ENCODE measurements around the gene RS1.

Gene RS1

DNA sequence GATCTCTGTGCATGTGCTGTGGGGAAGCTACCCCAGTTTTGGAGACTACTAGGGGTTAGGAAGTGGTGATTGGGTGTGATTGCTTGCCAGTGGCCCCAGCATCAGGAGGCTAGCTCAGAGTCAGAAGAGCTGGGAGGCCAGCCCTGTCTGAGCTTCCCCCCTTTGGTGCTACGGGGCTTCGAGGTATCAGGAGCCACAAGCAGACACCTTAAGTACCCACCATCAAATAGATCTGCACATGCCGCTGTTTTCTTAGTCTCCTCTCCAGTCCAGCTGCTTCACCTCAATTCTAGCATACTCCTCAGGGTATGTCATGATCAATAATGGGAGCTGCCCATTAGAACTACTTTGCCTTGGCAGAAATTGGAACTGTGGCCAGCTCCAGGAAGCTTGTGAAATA, 24.7 kb upstream of the RS1 start:
- H3K4me1 ChIP-seq = no peaks in the 10 kb centered on the region
- H4K20me1 ChIP-seq = no peaks in the 10 kb centered on the region; a peak in 2 of 22 replicates
- no peak for TF ChIP-seq Cebpa-rat (IDR thresholded peaks at IDR 0.05)
- H3K36me3 ChIP-seq = no peaks in the 10 kb centered on the region
- peaks cover 6 to 20% (median 12%) of the 10 kb centered on the region in 11 experiments; a peak in 19 of 22 replicates for H3K9me3 ChIP-seq (replicated peaks in 1 of 11)
- no peak overlapping the region for H3K4me2 ChIP-seq
- H3K27ac ChIP-seq = no peak overlapping the region
- H3K9ac ChIP-seq = no peak overlapping the region
- no peak overlapping the region for H3K4me3 ChIP-seq
- peaks cover 62 to 100% (median 96%) of the 10 kb centered on the region in 11 experiments for H3K27me3 ChIP-seq

DNA sequence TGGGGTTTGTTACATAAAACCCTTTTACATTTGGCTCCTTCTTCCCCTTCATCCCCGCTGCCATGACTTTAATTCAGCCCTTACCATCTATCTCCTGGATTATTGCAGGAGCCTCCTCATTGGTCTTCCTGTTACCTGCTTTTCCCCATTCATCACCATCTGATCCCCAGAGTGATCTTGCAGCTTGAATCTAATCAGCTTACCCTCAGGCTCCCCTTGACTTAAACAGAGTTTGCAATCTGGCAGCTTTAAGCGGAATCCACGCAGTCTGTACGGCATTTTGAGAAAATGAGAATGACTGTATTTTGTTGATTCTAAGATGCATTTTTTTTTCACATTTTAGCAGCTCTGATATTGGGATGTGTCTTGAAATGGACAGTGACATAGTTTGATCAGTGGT, 20.6 kb upstream of the RS1 start:
- H3K27me3 ChIP-seq = peaks cover 34 to 97% (median 84%) of the 10 kb centered on the region in 11 experiments
- no peak overlapping the region for H3K9ac ChIP-seq
- H3K4me2 ChIP-seq = no peak overlapping the region
- peaks cover 0 to 13% (median 0%) of the 10 kb centered on the region in 10 experiments; a peak in 5 of 20 replicates for H3K4me1 ChIP-seq
- no peaks in the 10 kb centered on the region for H3K36me3 ChIP-seq
- H3K4me3 ChIP-seq = no peak overlapping the region
- no peak for TF ChIP-seq Cebpa-rat (IDR thresholded peaks at IDR 0.05)
- no peak overlapping the region for H3K27ac ChIP-seq
- H4K20me1 ChIP-seq = no peaks in the 10 kb centered on the region; a peak in 2 of 22 replicates
- H3K9me3 ChIP-seq (replicated peaks in 1 of 11) = peaks cover 6 to 20% (median 12%) of the 10 kb centered on the region in 11 experiments; a peak in 19 of 22 replicates

DNA sequence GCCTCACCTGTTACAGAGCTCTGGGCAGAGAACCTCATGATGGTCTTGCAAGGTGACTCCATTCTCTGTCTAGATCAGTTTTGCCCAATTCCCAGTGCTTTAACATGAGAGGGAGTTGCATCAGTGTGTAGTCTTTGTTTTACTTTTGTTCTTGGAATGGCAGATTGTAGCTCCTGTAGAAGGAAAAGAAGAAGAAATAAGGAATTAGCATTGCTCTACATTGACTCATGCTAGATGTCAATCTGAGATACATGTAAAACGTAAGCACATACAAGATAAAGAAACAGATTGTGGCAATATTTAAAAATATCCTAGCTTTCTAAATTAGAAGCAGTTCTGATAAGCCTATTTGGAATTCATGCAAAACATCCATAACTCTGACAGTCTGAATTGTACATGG, 19.5 kb upstream of the RS1 start:
- peaks cover 24 to 97% (median 75%) of the 10 kb centered on the region in 11 experiments for H3K27me3 ChIP-seq
- no peak overlapping the region for H3K9ac ChIP-seq
- no peak overlapping the region for H3K4me3 ChIP-seq
- H3K9me3 ChIP-seq (replicated peaks in 1 of 11) = peaks cover 6 to 20% (median 12%) of the 10 kb centered on the region in 11 experiments; a peak in 19 of 22 replicates
- H3K27ac ChIP-seq = no peak overlapping the region
- H3K4me2 ChIP-seq = no peak overlapping the region
- peaks cover 0 to 17% (median 0%) of the 10 kb centered on the region in 10 experiments; a peak in 5 of 20 replicates for H3K4me1 ChIP-seq
- TF ChIP-seq Cebpa-rat (IDR thresholded peaks at IDR 0.05) = no peak
- no peaks in the 10 kb centered on the region for H3K36me3 ChIP-seq
- H4K20me1 ChIP-seq = no peaks in the 10 kb centered on the region

DNA sequence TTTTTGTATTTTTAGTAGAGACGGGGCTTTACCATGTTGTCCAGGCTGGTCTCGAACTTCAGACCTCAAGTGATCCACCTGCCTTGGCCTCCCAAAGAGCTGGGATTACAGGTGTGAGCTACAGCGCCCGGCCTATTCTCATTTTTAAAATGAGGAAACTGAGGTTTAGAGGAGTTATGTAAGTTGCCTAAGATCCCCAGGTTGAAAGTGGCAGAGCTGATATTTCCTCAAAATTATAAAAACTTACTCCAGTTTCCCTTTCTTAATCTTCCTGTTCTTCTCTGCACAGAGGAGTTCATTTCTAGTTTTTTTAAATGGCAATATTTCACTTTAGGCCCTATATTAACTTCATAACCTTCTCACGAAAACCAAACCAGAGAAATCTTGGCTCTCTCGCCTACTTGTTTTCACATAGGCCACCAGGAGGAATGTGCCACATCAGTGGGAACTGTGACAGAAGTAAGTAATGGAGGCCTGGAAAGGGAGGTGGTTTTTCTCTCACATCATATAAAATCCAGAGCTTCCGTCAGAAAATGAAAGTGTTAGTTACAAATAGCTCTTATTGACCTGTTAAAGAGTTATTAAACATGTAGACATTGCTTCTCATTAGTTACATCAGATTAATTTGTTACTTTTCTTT, 16.1 kb upstream of the RS1 start:
- H3K27ac ChIP-seq = no peak overlapping the region
- no peaks in the 10 kb centered on the region for H3K36me3 ChIP-seq
- 0 out of 22 replicates have a peak, but pooled peaks cover 0 to 1% (median 0%) of the 10 kb centered on the region in 11 experiments for H3K9me3 ChIP-seq (replicated peaks in 1 of 11)
- H3K4me1 ChIP-seq = peaks cover 0 to 19% (median 0%) of the 10 kb centered on the region in 10 experiments; a peak in 6 of 20 replicates
- no peak overlapping the region for H3K9ac ChIP-seq
- H3K27me3 ChIP-seq = peaks cover 37 to 95% (median 71%) of the 10 kb centered on the region in 11 experiments
- H3K4me2 ChIP-seq = peak overlapping the region in 4 of 11 experiments; percentile 16 to 45 (median 44); a peak in 5 of 22 replicates
- no peaks in the 10 kb centered on the region for H4K20me1 ChIP-seq
- TF ChIP-seq Cebpa-rat (IDR thresholded peaks at IDR 0.05) = no peak
- no peak overlapping the region for H3K4me3 ChIP-seq

DNA sequence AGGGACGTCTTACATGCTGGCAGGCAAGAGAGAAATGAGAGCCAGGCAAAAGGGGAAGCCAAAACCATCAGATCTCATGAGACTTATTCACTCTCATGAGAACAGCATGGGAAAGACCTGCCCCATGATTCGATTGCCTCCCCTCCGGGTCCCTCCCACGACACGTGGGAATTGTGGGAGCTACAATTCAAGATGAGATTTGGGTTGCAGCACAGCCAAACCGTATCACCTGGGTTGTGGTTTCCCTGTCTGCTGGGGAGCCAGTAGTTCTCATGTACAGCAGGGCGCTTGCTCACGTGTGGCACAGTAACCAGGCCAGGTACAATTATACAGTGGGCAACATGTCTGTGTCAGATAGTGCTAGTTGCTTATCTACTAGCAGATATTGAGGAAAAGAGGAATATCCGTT, 11.1 kb upstream of the RS1 start:
- Histone ChIP-seq H3K4me2 (peak overlapping the region in 2 of 11 experiments; percentile 16 to 20; a peak in 2 of 22 replicates), H3K4me1 (peaks cover 0 to 12% (median 0%) of the 10 kb centered on the region in 10 experiments; a peak in 6 of 20 replicates), H3K36me3 (no peaks in the 10 kb centered on the region)

DNA sequence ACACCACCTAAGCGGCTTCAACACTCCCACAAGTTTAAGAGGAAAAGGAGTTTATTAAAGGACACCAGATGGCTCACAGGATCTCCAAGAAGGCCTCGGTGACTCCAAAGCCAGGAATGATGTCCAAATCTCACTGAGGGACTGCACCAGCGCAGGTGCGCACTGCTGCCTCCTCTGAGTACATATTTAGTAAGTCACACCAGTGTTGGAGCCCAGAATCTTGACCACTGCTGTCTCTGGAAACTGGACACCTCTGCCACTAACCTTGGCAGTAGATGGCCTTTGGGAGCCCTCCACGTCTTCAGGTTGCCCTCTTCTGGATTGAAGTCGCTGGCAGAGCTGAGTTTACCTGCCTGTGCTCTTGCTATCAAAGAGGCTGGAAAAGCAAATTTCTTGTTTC, 10.1 kb upstream of the RS1 start:
- no peak overlapping the region for H3K27ac ChIP-seq
- H3K4me1 ChIP-seq = peaks cover 0 to 8% (median 0%) of the 10 kb centered on the region in 10 experiments; a peak in 1 of 20 replicates
- H3K27me3 ChIP-seq = peaks cover 16 to 71% (median 55%) of the 10 kb centered on the region in 11 experiments; a peak in 18 of 22 replicates
- no peak overlapping the region for H3K9ac ChIP-seq
- H3K4me2 ChIP-seq = no peak overlapping the region
- no peaks in the 10 kb centered on the region for H4K20me1 ChIP-seq
- no peaks in the 10 kb centered on the region for H3K36me3 ChIP-seq
- no peak overlapping the region for H3K4me3 ChIP-seq
- TF ChIP-seq Cebpa-rat (IDR thresholded peaks at IDR 0.05) = no peak
- peaks cover 0 to 10% (median 0%) of the 10 kb centered on the region in 11 experiments; a peak in 3 of 22 replicates for H3K9me3 ChIP-seq (replicated peaks in 1 of 11)

More for the DNA sequence above, 11.1 kb upstream of the RS1 start:
- TF ChIP-seq Cebpa-rat (IDR thresholded peaks at IDR 0.05) = no peak
- H3K9ac ChIP-seq = no peak overlapping the region
- H4K20me1 ChIP-seq = no peaks in the 10 kb centered on the region
- H3K4me3 ChIP-seq = no peak overlapping the region
- peaks cover 12 to 75% (median 54%) of the 10 kb centered on the region in 11 experiments; a peak in 19 of 22 replicates for H3K27me3 ChIP-seq
- no peak overlapping the region for H3K27ac ChIP-seq
- peaks cover 0 to 10% (median 0%) of the 10 kb centered on the region in 11 experiments; a peak in 3 of 22 replicates for H3K9me3 ChIP-seq (replicated peaks in 1 of 11)

DNA sequence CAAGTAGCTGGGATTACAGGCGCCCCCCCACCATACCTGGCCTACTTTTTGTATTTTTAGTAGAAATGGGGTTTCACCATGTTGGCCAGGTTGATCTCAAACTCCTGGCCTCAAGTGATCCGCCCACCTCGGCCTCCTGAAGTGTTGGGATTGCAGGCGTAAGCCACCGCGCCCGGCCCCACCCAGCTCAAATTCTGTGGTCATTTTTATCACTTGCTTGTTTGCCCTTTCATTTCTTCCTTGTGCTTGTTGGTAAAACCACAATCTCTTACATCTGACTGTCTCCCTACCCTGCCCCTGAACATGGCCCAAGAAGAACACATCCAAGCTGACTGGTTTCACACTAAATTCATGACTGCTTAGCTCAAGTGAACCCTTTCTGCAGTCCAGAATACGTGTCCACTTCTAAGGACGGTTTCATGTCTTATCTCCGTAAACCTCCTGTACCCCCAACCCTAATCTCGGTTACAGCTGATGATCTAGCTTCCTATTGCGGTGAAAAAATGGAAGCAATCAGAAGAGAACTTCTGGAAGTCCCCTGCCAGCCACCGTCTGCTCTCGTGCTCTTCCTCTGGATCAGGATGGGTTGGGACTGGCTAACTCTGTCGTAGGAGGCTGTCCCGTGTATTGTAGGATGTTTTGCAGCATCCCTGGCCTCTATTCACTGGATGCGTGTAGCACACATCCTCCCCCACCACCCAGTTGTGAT, 5.4 kb upstream of the RS1 start:
- H3K36me3 ChIP-seq = no peaks in the 10 kb centered on the region
- no peak overlapping the region for H3K4me3 ChIP-seq
- H3K9ac ChIP-seq = no peak overlapping the region
- peaks cover 0 to 10% (median 0%) of the 10 kb centered on the region in 11 experiments; a peak in 2 of 22 replicates for H3K9me3 ChIP-seq (replicated peaks in 1 of 11)
- H3K4me2 ChIP-seq = no peak overlapping the region
- TF ChIP-seq Cebpa-rat (IDR thresholded peaks at IDR 0.05) = no peak
- no peaks in the 10 kb centered on the region for H4K20me1 ChIP-seq
- H3K27ac ChIP-seq = no peak overlapping the region
- peaks cover 0 to 3% (median 0%) of the 10 kb centered on the region in 10 experiments; a peak in 2 of 20 replicates for H3K4me1 ChIP-seq
- H3K27me3 ChIP-seq = peaks cover 0 to 38% (median 21%) of the 10 kb centered on the region in 11 experiments; a peak in 14 of 22 replicates

DNA sequence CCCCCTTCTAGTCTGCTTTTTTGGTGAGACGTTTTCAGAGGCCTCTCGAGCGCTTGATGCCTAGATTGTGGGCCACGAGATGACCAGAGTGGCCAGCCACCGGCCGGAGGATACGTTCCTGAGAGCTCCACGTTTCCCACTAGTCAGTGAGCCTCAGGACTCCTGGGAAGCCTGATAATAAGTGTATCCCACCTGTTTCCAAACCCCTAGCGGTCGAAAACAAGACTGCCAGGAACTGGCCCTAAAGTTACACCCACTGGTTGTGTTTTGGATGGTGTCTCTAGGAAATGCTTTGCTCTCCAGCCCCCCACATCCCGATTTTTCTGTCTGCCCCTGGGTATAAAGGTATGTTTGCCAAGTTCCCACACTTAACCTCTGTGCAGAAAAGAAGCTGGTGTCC, 4.6 kb upstream of the RS1 start:
- no peaks in the 10 kb centered on the region for H4K20me1 ChIP-seq
- no peaks in the 10 kb centered on the region for H3K36me3 ChIP-seq
- H3K4me3 ChIP-seq = no peak overlapping the region
- H3K9ac ChIP-seq = no peak overlapping the region
- no peak overlapping the region for H3K27ac ChIP-seq
- no peak overlapping the region for H3K4me2 ChIP-seq
- H3K9me3 ChIP-seq (replicated peaks in 1 of 11) = 0 out of 22 replicates have a peak, but pooled peaks cover 0 to 2% (median 0%) of the 10 kb centered on the region in 11 experiments
- no peak for TF ChIP-seq Cebpa-rat (IDR thresholded peaks at IDR 0.05)
- peaks cover 0 to 37% (median 22%) of the 10 kb centered on the region in 11 experiments; a peak in 12 of 22 replicates for H3K27me3 ChIP-seq
- H3K4me1 ChIP-seq = peaks cover 0 to 3% (median 0%) of the 10 kb centered on the region in 10 experiments; a peak in 2 of 20 replicates

DNA sequence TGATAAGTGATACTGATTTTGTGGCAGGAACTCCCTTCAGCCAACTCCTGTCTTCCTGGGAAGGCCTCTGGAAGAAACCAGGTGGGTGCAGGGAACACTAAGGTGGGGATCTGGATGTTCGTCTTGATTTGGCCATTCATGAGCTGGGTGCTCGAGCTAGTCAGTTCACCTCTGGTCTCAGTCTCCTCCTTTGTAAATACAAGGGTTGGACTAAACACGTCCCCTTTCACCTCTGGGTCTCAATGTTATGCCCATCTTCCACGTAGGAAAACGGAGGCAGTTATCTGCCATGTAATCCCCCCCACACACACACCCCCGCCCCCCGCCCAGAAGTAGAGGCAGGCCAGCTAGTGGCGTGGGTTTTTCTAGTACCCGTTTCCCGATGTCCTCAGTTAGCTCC, 4.1 kb upstream of the RS1 start:
- no peak for TF ChIP-seq Cebpa-rat (IDR thresholded peaks at IDR 0.05)
- H3K27me3 ChIP-seq = peaks cover 0 to 38% (median 22%) of the 10 kb centered on the region in 11 experiments; a peak in 14 of 22 replicates
- no peaks in the 10 kb centered on the region for H3K36me3 ChIP-seq
- H4K20me1 ChIP-seq = no peaks in the 10 kb centered on the region
- H3K9ac ChIP-seq = no peak overlapping the region
- no peak overlapping the region for H3K4me3 ChIP-seq
- no peak overlapping the region for H3K27ac ChIP-seq
- no peak overlapping the region for H3K4me2 ChIP-seq
- H3K4me1 ChIP-seq = peaks cover 0 to 3% (median 0%) of the 10 kb centered on the region in 10 experiments; a peak in 2 of 20 replicates
- no peaks in the 10 kb centered on the region for H3K9me3 ChIP-seq (replicated peaks in 1 of 11)
